ENCODE measurements around the gene DNAJC12.

Gene DNAJC12

DNA sequence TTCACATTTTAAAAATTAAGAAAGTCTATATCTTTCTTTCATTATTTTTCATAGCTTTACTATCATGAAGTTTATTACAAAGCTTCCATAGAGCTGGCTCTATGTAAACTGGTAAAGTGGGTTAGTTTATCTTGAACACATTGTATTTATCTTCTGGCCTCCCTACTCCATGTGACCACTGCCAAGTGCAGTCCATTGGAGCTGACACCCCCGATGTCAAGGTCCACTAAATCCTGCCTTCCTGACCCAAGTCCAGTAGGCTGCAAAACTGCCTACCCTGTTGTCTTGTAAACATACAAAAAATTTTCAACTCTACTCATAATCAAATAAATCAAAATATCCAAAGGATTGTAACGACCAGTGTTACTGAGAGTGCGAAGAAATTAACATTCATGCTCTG, 10.2 kb downstream of the DNAJC12 start:
- Histone ChIP-seq H2AFZ (ENCODE audit: low read length) (no peak overlapping the region), H3K4me2 (ENCODE audit: low read depth, low read length) (no peak overlapping the region)

DNA sequence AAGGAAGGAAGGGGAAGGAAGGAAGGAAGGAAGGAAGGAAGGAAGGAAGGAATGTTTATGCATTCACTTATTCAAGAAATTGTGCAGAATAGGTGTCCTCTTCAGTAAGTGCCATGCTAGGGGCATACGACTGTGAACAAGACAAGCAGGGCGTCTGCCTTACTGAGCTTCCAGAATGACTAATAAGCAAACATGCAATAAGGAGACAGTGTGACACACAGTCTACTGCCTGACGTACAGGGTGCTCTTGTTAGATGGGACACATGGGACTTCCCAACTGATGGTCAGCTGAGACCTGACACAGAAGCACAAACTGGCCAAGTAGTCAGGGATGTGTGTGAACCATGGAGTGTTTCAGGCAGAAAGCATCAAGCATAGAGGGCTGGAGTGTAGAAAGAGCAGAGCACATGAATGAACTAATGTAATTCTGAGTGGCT, 18.2 kb downstream of the DNAJC12 start:
- no peak overlapping the region for H3K9ac ChIP-seq (ENCODE audit: low read length)
- H3K4me1 ChIP-seq (ENCODE audit: low read length), result no peaks in the 10 kb centered on the region
- TF ChIP-seq EZH2 (optimal IDR thresholded peaks at IDR 0.05; ENCODE audit: low read depth, low read length), result no peak
- TF ChIP-seq EZH2phosphoT487 (IDR thresholded peaks at IDR 0.05; ENCODE audit: low read length), result no peak

More for the DNA sequence above, 10.2 kb downstream of the DNAJC12 start:
- Histone ChIP-seq H4K20me1 (ENCODE audit: insufficient read depth, low read length) (no peaks in the 10 kb centered on the region), H3K27me3 (replicated peaks; ENCODE audit: insufficient read depth, low read length) (no peaks in the 10 kb centered on the region), H3K9me3 (replicated peaks; ENCODE audit: insufficient read depth, low read length) (no peaks in the 10 kb centered on the region), H3K9me2 (replicated peaks; ENCODE audit: insufficient read depth, low read length) (no peaks in the 10 kb centered on the region), H3K27ac (ENCODE audit: low read length) (no peak overlapping the region), H3K4me3 (ENCODE audit: low read length) (no peak overlapping the region), H3F3A (ENCODE audit: insufficient read depth, low read length) (no peaks in the 10 kb centered on the region), H3K79me2 (ENCODE audit: low read length) (no peaks in the 10 kb centered on the region), H3K4me1 (ENCODE audit: low read length) (no peaks in the 10 kb centered on the region), H3K36me3 (replicated peaks; ENCODE audit: insufficient read depth, low read length) (no peaks in the 10 kb centered on the region), H3K9ac (ENCODE audit: low read length) (no peak overlapping the region)
- no peak for DNase-seq
- TF ChIP-seq EZH2 (optimal IDR thresholded peaks at IDR 0.05; ENCODE audit: low read depth, low read length), result no peak
- TF ChIP-seq, protein P1, sequence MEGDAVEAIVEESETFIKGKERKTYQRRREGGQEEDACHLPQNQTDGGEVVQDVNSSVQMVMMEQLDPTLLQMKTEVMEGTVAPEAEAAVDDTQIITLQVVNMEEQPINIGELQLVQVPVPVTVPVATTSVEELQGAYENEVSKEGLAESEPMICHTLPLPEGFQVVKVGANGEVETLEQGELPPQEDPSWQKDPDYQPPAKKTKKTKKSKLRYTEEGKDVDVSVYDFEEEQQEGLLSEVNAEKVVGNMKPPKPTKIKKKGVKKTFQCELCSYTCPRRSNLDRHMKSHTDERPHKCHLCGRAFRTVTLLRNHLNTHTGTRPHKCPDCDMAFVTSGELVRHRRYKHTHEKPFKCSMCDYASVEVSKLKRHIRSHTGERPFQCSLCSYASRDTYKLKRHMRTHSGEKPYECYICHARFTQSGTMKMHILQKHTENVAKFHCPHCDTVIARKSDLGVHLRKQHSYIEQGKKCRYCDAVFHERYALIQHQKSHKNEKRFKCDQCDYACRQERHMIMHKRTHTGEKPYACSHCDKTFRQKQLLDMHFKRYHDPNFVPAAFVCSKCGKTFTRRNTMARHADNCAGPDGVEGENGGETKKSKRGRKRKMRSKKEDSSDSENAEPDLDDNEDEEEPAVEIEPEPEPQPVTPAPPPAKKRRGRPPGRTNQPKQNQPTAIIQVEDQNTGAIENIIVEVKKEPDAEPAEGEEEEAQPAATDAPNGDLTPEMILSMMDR (IDR thresholded peaks at IDR 0.05; ENCODE audit: low read length), result no peak
- TF ChIP-seq EZH2phosphoT487 (IDR thresholded peaks at IDR 0.05; ENCODE audit: low read length), result no peak

DNA sequence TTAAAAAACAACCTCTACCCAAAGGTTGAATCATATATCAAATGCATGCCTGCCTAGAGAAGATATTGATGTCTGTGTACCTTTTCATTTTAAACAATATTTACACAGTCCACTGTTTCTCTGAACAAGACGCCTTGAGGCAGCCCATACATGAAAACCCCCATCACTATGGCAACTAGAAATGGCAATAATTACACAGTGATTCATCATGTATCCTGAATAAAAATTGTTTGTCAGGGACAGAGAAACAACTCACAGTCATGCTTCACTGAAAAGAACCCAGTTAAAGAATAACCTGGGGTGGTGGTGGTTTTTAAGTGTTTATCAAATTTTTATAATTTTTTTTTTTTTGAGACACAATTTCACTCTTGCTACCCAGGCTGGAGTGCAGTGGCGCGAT, 19.7 kb downstream of the DNAJC12 start:
- H3K9me3 ChIP-seq (replicated peaks; ENCODE audit: insufficient read depth, low read length), result no peaks in the 10 kb centered on the region
- no peaks in the 10 kb centered on the region for H3K36me3 ChIP-seq (replicated peaks; ENCODE audit: insufficient read depth, low read length)
- no peaks in the 10 kb centered on the region for H3K79me2 ChIP-seq (ENCODE audit: low read length)
- no peaks in the 10 kb centered on the region for H3K4me1 ChIP-seq (ENCODE audit: low read length)
- H4K20me1 ChIP-seq (ENCODE audit: insufficient read depth, low read length), result no peaks in the 10 kb centered on the region
- no peak overlapping the region for H3K9ac ChIP-seq (ENCODE audit: low read length)
- no peaks in the 10 kb centered on the region for H3F3A ChIP-seq (ENCODE audit: insufficient read depth, low read length)
- no peaks in the 10 kb centered on the region for H3K9me2 ChIP-seq (replicated peaks; ENCODE audit: insufficient read depth, low read length)
- no peaks in the 10 kb centered on the region for H3K27me3 ChIP-seq (replicated peaks; ENCODE audit: insufficient read depth, low read length)
- H3K4me2 ChIP-seq (ENCODE audit: low read depth, low read length), result no peak overlapping the region
- TF ChIP-seq EZH2 (optimal IDR thresholded peaks at IDR 0.05; ENCODE audit: low read depth, low read length) (no peak), EZH2phosphoT487 (IDR thresholded peaks at IDR 0.05; ENCODE audit: low read length) (no peak)
- TF ChIP-seq, protein P1 (IDR thresholded peaks at IDR 0.05; ENCODE audit: low read length), result no peak
- H3K4me3 ChIP-seq (ENCODE audit: low read length), result no peak overlapping the region
- H2AFZ ChIP-seq (ENCODE audit: low read length), result no peak overlapping the region
- H3K27ac ChIP-seq (ENCODE audit: low read length), result no peak overlapping the region
- no peak for DNase-seq

More for the DNA sequence above, 18.2 kb downstream of the DNAJC12 start:
- no peaks in the 10 kb centered on the region for H3K36me3 ChIP-seq (replicated peaks; ENCODE audit: insufficient read depth, low read length)
- no peak overlapping the region for H3K4me2 ChIP-seq (ENCODE audit: low read depth, low read length)
- DNase-seq, result no peak
- no peaks in the 10 kb centered on the region for H3K27me3 ChIP-seq (replicated peaks; ENCODE audit: insufficient read depth, low read length)
- H3K27ac ChIP-seq (ENCODE audit: low read length), result no peak overlapping the region
- no peaks in the 10 kb centered on the region for H3F3A ChIP-seq (ENCODE audit: insufficient read depth, low read length)
- H2AFZ ChIP-seq (ENCODE audit: low read length), result no peak overlapping the region
- no peaks in the 10 kb centered on the region for H3K79me2 ChIP-seq (ENCODE audit: low read length)
- no peaks in the 10 kb centered on the region for H3K9me3 ChIP-seq (replicated peaks; ENCODE audit: insufficient read depth, low read length)
- no peak overlapping the region for H3K4me3 ChIP-seq (ENCODE audit: low read length)
- H4K20me1 ChIP-seq (ENCODE audit: insufficient read depth, low read length), result no peaks in the 10 kb centered on the region
- no peaks in the 10 kb centered on the region for H3K9me2 ChIP-seq (replicated peaks; ENCODE audit: insufficient read depth, low read length)

DNA sequence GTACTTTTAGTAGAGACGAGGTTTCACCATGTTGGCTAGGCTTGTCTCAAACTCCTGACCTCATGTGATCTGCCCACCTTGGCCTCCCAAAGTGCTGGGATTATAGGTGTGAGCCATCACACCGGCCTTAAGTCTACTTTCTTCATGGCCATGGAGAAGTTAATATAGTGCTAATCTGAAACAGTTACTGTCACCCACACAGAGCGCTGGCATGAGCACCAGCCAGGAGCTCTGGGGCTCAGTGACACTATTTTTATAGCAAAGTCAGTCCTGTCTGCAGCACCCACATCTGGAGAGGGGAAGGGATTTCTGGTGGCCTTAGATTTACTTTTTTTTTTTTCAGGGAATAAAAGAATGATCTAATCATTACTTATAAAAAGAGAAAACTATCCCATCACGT, 21.3 kb downstream of the DNAJC12 start:
- Histone ChIP-seq H2AFZ (ENCODE audit: low read length) (no peak overlapping the region), H3K36me3 (replicated peaks; ENCODE audit: insufficient read depth, low read length) (no peaks in the 10 kb centered on the region), H4K20me1 (ENCODE audit: insufficient read depth, low read length) (no peaks in the 10 kb centered on the region), H3K4me3 (ENCODE audit: low read length) (no peak overlapping the region), H3F3A (ENCODE audit: insufficient read depth, low read length) (no peaks in the 10 kb centered on the region), H3K27ac (ENCODE audit: low read length) (no peak overlapping the region), H3K79me2 (ENCODE audit: low read length) (no peaks in the 10 kb centered on the region), H3K9ac (ENCODE audit: low read length) (no peak overlapping the region), H3K9me2 (replicated peaks; ENCODE audit: insufficient read depth, low read length) (no peaks in the 10 kb centered on the region), H3K4me1 (ENCODE audit: low read length) (no peaks in the 10 kb centered on the region), H3K9me3 (replicated peaks; ENCODE audit: insufficient read depth, low read length) (no peaks in the 10 kb centered on the region), H3K4me2 (ENCODE audit: low read depth, low read length) (no peak overlapping the region), H3K27me3 (replicated peaks; ENCODE audit: insufficient read depth, low read length) (no peaks in the 10 kb centered on the region)
- DNase-seq, result no peak
- no peak for TF ChIP-seq EZH2phosphoT487 (IDR thresholded peaks at IDR 0.05; ENCODE audit: low read length)
- no peak for TF ChIP-seq EZH2 (optimal IDR thresholded peaks at IDR 0.05; ENCODE audit: low read depth, low read length)
- TF ChIP-seq, protein P1 (IDR thresholded peaks at IDR 0.05; ENCODE audit: low read length), result no peak
